HG03196 (cell line): ENCODE results near the gene SFMBT2.

Experiments
- ATAC-seq: cut with Tn5 transposase; IDR thresholded peaks from one replicate; pipeline ENCODE4 v1.9.1; 2021; ENCODE audit not compliant: unreplicated experiment

SFMBT2 gene

DNA sequence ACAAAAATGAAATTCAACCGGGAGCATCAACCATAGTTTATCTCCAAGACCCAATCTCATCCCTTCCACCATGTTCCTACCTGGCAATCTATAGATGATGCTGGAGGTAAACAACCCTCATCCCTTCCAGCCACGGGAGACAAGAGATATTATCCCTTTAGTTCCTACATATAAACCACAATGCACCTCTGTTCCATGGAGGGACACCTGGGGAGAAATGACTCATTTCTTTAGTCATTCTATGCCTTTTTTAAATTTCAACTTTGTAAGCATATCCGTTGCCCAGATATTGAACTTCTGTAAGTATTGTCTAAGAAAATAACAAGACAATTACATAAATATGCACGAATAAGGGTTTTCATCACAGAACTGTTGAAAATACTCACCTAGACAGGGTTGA, 15.5 kb upstream of the SFMBT2 start:
- ATAC-seq = no peak

- no peak for ATAC-seq
These were observed 14.9 kb upstream of the SFMBT2 start for GRCh38 chr10:7425691-7426090.

- ATAC-seq = no peak
These were observed 14.1 kb upstream of the SFMBT2 start for GRCh38 chr10:7424919-7425318.

- no peak for ATAC-seq
These were observed 13.5 kb upstream of the SFMBT2 start for GRCh38 chr10:7424315-7424714.

GRCh38 chr10:7423521-7423920, 12.7 kb upstream of the SFMBT2 start:
- no peak for ATAC-seq

DNA sequence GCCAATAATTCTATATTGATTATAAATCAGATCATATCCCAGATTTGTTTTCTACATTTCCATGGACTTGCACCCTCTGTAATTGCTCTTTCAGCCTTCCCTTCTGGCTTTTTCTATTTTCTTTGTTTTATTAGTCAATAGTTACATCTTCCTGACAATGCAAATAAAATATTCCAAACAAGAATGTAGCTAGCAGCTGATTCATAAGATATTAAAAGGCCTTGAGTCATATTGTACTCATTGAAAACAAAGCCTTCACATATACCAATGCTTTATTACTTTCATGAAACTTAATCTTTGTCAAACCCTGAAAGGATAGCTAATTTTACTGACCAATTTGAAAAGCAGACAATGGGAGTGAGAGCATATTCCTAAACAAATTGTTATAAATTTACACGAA, 10.7 kb upstream of the SFMBT2 start:
- no peak for ATAC-seq

GRCh38 chr10:7419998-7420397, 9.2 kb upstream of the SFMBT2 start:
- ATAC-seq = no peak

GRCh38 chr10:7417807-7418206, 7.0 kb upstream of the SFMBT2 start:
- no peak for ATAC-seq

GRCh38 chr10:7417103-7417623, 6.3 kb upstream of the SFMBT2 start:
- ATAC-seq = no peak

DNA sequence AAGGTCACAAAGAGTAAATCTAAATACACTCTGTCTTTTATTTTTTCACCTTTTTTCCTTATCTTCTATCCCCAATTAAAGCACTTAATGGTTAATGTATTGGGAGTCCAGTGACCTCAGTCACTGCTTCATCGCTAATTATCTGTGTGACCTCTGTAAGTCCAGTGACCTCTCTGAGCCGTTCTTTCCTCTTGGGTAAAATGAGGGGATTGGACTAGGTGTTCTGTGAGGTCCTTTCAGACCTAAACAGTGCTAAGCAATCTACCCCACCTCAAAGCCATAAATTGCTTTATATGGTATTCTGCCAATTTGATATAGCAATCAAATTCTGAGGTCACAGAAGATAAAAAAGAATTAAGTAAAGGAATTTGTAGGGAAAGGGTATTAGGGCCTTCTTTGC, 3.9 kb upstream of the SFMBT2 start:
- no peak for ATAC-seq

GRCh38 chr10:7412928-7413282, 2.1 kb upstream of the SFMBT2 start:
- no peak for ATAC-seq

DNA sequence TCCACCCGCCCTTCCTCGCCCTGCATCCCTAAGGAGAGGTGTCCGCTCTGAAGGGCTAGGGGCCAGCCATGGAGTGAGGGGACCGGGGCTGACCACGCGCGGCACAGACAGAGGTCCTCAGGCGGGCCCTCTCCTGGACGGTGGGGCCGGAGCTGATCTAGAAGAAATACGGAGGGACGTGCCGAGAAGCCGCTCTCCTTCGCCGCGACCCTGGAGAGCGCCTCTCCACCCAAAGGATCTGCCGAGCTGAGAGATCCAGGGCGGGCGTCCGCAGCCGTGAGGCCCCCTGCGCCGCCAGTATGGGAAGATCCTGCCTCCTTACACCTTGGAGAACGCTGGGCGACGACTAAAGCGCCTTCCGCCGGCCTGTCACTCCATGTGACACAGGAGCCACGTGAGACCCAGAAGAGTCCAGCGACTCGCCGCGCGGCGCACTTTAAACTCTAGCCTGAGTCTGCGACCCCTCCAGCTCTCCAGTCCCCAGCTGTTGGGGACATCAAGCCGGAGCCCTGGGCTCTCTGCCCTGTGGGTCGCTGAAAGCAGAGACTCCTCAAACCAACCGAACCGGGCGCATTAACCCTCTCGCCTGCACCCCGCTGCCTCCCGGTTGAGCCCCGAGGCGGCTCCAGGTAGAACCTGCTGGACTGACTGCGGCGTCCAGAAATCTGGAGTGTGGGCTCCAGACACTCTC, 1.5 kb upstream of the SFMBT2 start:
- ATAC-seq = no peak

- ATAC-seq = no peak
These were observed 866 bp upstream of the SFMBT2 start for GRCh38 chr10:7411671-7412128.

DNA sequence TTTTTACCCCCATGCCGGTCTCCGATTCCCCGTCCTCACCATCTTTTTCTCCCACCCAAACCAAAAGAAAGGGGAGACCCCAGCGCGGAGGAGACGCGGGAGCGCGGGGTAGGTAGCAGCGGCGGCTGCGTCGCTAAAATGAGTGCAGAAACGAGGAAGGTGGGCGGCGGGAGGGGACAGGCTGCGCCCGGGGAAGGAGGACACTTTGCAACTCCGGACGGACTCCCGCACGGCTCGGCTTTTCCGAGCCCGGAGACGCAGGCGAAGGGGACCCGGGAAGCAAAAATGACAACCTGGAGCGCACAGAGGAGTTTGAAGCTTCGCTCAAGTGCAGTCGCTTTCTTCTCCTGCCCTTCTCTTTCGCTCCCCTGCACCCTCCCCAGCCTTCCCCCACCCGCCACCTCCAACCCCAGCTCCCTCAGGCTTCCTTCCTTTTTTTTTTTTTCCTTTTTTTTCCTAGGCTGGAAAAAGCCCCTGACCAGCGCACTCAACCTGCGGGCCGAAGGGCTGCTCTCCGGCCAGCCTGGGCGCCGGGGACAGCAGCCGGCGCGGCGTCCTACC, 453 bp downstream of the SFMBT2 start:
- ATAC-seq = no peak

DNA sequence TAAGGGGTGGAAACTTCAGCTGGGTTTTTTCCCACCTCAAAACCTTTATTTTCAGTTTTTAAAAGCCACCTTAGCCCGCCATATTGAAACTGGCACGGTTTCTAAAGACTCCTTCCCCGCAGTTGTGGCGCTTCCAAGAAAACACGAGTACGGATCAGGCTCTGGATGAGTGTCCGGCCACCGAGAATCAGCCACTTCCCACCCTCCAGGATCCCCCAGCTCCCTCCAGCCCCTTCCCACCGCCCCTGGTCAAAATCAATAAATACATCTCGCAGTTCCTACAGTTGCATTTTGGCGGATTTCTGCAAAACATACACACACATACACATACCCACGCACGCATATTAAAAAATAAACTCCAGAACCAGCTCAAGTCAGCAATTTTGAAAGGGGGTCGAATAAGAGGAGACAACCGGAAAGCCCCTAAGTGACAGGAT, 1.1 kb downstream of the SFMBT2 start:
- peak; percentile 2 for ATAC-seq

DNA sequence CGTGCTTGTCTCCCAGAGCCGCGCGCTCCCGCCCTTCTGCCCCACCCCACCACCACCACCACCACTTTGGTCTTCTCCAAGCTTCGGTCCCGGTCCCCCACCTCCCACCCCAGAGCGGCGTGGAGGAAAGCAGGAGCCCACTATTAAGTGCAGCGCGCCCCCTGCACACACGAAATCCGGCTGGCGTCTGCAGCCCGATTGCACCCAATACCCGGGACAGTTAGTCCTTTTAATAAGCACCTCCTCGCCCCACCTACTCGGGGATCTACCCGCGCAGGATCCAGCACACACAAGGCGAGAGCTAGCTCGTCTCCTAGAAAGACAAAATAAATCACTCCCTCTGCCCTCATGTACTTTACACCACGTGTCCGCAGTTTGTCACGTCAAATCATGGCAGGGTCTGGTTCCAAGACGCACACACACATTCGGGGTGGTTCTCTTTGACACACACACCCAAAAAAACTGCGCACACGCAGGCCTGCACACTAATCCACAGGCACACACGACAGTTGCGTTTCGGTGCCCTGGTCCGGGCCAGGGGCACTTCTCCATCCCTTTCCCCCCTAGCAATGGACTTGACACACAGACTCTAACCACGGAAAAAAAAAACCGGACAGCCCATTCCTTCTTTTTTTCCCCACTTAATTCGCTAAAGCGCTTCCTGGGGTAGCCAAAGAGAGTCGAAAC, 1.6 kb downstream of the SFMBT2 start:
- ATAC-seq = peak; percentile 37

GRCh38 chr10:7408291-7409044, 2.4 kb downstream of the SFMBT2 start:
- ATAC-seq = no peak

GRCh38 chr10:7407368-7408290, 3.2 kb downstream of the SFMBT2 start:
- no peak for ATAC-seq

DNA sequence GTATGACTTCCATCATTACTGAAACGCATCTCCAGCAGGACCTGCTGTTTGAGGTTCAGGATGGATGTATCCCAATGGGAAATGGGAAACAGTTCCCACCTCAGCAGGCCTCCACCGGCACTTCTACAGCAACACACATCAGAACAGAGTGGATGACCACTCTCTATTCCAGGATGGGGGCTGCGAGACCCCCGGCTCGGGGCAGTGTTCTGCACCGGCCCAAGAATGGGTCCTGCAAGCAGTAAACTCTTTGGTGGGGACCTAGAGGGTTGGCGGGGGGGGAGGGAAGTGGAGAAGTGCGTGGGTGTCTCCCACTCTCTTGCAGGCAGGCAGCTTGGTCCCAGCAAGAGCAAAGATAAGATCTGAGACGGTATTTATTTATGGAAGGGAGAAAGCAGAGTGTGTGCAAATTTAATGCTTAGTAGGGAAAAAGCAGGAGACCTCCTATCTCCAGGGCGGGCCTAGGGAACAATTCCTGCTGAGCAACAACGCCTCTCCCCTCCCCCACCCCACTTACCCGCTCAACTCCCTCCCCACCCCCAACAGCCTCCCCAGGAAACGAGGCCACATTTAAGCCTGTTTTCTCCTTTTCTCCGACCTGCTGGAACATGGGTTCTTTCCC, 4.0 kb downstream of the SFMBT2 start:
- no peak for ATAC-seq

DNA sequence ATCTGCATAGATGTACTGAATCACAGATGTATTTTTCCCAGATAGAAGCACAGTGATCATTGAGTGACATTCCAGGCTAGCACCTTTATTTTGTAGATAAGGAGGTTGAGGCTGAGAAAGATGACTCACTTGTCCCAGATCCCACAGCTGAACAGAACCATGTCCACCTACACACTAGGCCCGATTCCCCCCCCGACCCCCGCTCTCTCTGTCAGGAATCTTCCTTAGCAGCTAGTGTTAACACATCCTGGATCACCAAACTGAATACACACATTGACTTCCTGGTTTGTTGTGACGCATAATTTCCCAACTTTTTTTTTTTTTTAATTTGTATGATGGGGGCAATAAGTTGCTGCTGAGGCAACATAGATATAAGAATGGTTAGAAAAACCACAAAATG, 5.2 kb downstream of the SFMBT2 start:
- no peak for ATAC-seq
